ENCODE data around the gene ELMO1. TPM values are rescaled to one million over a fixed set of nuclear protein-coding genes. Genes with fewer than 3 reads are reported as not detected.

ELMO1 gene
- total and polyA plus RNA-seq, 2 donors from 2014 or later = 6.0 to 35.4 TPM

DNA sequence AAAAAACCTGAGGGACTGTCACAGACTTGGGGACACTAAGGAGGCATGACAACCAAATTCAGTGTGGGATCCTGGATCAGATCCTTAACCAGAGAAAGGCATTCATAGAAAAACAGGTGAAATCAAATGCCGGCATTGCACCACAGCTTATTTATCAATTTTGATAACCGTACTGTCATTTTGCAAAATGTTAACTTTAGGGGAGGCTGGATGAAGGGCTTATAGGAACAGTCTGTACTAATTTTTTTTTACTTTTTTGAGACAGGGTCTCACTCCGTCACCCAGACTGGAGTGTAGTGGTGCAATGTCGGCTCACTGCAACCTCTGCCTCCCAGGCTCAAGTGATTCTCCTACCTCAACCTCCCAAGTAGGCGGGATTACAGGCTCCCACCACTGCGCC, 217.1 kb downstream of the ELMO1 start:
- TF ChIP-seq, protein P1, sequence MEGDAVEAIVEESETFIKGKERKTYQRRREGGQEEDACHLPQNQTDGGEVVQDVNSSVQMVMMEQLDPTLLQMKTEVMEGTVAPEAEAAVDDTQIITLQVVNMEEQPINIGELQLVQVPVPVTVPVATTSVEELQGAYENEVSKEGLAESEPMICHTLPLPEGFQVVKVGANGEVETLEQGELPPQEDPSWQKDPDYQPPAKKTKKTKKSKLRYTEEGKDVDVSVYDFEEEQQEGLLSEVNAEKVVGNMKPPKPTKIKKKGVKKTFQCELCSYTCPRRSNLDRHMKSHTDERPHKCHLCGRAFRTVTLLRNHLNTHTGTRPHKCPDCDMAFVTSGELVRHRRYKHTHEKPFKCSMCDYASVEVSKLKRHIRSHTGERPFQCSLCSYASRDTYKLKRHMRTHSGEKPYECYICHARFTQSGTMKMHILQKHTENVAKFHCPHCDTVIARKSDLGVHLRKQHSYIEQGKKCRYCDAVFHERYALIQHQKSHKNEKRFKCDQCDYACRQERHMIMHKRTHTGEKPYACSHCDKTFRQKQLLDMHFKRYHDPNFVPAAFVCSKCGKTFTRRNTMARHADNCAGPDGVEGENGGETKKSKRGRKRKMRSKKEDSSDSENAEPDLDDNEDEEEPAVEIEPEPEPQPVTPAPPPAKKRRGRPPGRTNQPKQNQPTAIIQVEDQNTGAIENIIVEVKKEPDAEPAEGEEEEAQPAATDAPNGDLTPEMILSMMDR (IDR thresholded peaks at IDR 0.05; ENCODE audit: borderline replicate concordance, extremely low read depth, insufficient read depth) = no peak
- Histone ChIP-seq H3K27ac (ENCODE audit: low read depth in 2 of 2, low read length in 2 of 2) (no peak overlapping the region), H3K36me3 (ENCODE audit: control insufficient read depth in 2 of 3, insufficient read depth in 3 of 3, low read length in 3 of 3) (no peaks in the 10 kb centered on the region), H3K9me3 (ENCODE audit: control insufficient read depth in 2 of 3, insufficient read depth in 1 of 3, low read length in 3 of 3) (no peaks in the 10 kb centered on the region), H3K9ac (ENCODE audit: low read length in 3 of 3) (no peak overlapping the region), H3K4me3 (ENCODE audit: low read length in 3 of 3) (no peak overlapping the region), H3K4me1 (ENCODE audit: control insufficient read depth in 2 of 3, insufficient read depth in 2 of 3, low read depth in 1 of 3, low read length in 3 of 3) (no peaks in the 10 kb centered on the region), H3K27me3 (ENCODE audit: control insufficient read depth, insufficient read depth, low read length) (peaks cover 4% of the 10 kb centered on the region)
- FAIRE-seq (no peak), DNase-seq (no peak)
- intact Hi-C loops (cut with DNase I) = no loop called here

DNA sequence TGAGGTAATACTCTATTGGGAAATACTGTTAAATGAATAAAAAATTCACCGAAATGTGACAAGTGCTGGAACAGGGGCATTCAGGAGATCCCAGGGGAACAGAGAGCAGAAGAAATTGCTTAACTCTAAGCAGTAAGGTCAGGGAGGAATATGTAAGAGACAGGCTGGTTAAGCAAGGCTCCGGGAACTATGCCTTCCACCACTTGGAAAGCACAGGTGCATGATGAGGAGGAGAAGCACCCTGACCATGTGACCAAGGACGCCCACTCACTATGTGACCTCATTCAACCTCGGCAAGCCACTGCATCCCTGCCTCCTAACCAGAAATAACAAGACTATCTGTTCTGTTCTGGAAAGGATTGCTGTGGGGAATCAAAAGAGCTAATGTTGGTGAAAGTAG, 218.4 kb downstream of the ELMO1 start:
- Histone ChIP-seq H3K36me3 (ENCODE audit: control insufficient read depth in 2 of 3, insufficient read depth in 3 of 3, low read length in 3 of 3) (no peaks in the 10 kb centered on the region), H3K27ac (ENCODE audit: low read depth in 2 of 2, low read length in 2 of 2) (no peak overlapping the region), H3K4me3 (ENCODE audit: low read length in 3 of 3) (no peak overlapping the region), H3K4me1 (ENCODE audit: control insufficient read depth in 2 of 3, insufficient read depth in 2 of 3, low read depth in 1 of 3, low read length in 3 of 3) (peaks cover 0 to 2% (median 0%) of the 10 kb centered on the region in 3 donors), H3K9ac (ENCODE audit: low read length in 3 of 3) (no peak overlapping the region), H3K27me3 (ENCODE audit: control insufficient read depth, insufficient read depth, low read length) (peaks cover 4% of the 10 kb centered on the region), H3K9me3 (ENCODE audit: control insufficient read depth in 2 of 3, insufficient read depth in 1 of 3, low read length in 3 of 3) (no peaks in the 10 kb centered on the region)
- FAIRE-seq (no peak), DNase-seq (no peak)
- intact Hi-C loops (cut with DNase I) = no loop called here
- TF ChIP-seq, protein P1 (IDR thresholded peaks at IDR 0.05; ENCODE audit: borderline replicate concordance, extremely low read depth, insufficient read depth) = no peak

DNA sequence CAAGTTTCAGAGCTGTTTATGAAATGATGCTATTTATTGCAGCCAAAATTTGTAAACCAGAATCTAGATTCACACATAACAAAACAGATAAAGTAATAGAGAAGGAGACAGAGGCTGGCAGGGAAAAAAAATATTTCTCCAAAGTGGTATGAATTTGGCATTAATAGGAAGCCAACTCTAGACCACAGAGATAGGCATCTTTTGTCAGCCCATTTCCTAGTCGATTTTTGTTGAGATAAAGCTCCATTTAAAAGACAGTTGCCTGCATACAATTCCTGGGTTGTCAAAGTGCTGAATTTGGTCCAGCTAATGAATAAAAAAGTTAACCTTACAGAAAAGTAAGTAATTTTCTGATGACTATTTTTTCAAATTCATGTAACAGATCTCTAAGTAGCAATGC, 219.3 kb downstream of the ELMO1 start:
- no peak overlapping the region for H3K27ac ChIP-seq (ENCODE audit: low read depth in 2 of 2, low read length in 2 of 2)
- peaks cover 1% of the 10 kb centered on the region for H3K27me3 ChIP-seq (ENCODE audit: control insufficient read depth, insufficient read depth, low read length)
- no peak for FAIRE-seq

More for the DNA sequence above, 219.3 kb downstream of the ELMO1 start:
- TF ChIP-seq, protein P1 (IDR thresholded peaks at IDR 0.05; ENCODE audit: borderline replicate concordance, extremely low read depth, insufficient read depth) = no peak
- Histone ChIP-seq H3K9me3 (ENCODE audit: control insufficient read depth in 2 of 3, insufficient read depth in 1 of 3, low read length in 3 of 3) (no peaks in the 10 kb centered on the region), H3K4me3 (ENCODE audit: low read length in 3 of 3) (no peak overlapping the region), H3K9ac (ENCODE audit: low read length in 3 of 3) (no peak overlapping the region), H3K36me3 (ENCODE audit: control insufficient read depth in 2 of 3, insufficient read depth in 3 of 3, low read length in 3 of 3) (no peaks in the 10 kb centered on the region), H3K4me1 (ENCODE audit: control insufficient read depth in 2 of 3, insufficient read depth in 2 of 3, low read depth in 1 of 3, low read length in 3 of 3) (peaks cover 0 to 2% (median 0%) of the 10 kb centered on the region in 3 donors)
- intact Hi-C loops (cut with DNase I) = no loop called here
- no peak for DNase-seq

Data from kidney (tissue), 14 donors.